ENCODE measurements around the gene EPX.

- TF ChIP-seq POLR2AphosphoS5 (IDR thresholded peaks at IDR 0.05; ENCODE audit: low read depth, low read length), result no peak
- TF ChIP-seq POLR2A (IDR thresholded peaks at IDR 0.05; ENCODE audit: borderline replicate concordance, extremely low read depth, insufficient read depth, insufficient read length), result no peak
- TF ChIP-seq, protein P1, sequence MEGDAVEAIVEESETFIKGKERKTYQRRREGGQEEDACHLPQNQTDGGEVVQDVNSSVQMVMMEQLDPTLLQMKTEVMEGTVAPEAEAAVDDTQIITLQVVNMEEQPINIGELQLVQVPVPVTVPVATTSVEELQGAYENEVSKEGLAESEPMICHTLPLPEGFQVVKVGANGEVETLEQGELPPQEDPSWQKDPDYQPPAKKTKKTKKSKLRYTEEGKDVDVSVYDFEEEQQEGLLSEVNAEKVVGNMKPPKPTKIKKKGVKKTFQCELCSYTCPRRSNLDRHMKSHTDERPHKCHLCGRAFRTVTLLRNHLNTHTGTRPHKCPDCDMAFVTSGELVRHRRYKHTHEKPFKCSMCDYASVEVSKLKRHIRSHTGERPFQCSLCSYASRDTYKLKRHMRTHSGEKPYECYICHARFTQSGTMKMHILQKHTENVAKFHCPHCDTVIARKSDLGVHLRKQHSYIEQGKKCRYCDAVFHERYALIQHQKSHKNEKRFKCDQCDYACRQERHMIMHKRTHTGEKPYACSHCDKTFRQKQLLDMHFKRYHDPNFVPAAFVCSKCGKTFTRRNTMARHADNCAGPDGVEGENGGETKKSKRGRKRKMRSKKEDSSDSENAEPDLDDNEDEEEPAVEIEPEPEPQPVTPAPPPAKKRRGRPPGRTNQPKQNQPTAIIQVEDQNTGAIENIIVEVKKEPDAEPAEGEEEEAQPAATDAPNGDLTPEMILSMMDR (IDR thresholded peaks at IDR 0.05 in 2 of 3, conservative IDR thresholded peaks at IDR 0.05 in 1 of 3; ENCODE audit: borderline replicate concordance in 1 of 3, insufficient read depth in 1 of 3, low read depth in 2 of 3, low read length in 2 of 3), result no peak
- TF ChIP-seq JUND (IDR thresholded peaks at IDR 0.05), result no peak
- no peak for TF ChIP-seq EZH2 (IDR thresholded peaks at IDR 0.05)
- TF ChIP-seq SIN3A (IDR thresholded peaks at IDR 0.05; ENCODE audit: low read depth), result no peak
- TF ChIP-seq YY1 (IDR thresholded peaks at IDR 0.05; ENCODE audit: extremely low read depth, insufficient replicate concordance, low read depth, low read length), result no peak
- TF ChIP-seq EZH2phosphoT487 (IDR thresholded peaks at IDR 0.05; ENCODE audit: borderline replicate concordance), result no peak
- TF ChIP-seq, protein P2, sequence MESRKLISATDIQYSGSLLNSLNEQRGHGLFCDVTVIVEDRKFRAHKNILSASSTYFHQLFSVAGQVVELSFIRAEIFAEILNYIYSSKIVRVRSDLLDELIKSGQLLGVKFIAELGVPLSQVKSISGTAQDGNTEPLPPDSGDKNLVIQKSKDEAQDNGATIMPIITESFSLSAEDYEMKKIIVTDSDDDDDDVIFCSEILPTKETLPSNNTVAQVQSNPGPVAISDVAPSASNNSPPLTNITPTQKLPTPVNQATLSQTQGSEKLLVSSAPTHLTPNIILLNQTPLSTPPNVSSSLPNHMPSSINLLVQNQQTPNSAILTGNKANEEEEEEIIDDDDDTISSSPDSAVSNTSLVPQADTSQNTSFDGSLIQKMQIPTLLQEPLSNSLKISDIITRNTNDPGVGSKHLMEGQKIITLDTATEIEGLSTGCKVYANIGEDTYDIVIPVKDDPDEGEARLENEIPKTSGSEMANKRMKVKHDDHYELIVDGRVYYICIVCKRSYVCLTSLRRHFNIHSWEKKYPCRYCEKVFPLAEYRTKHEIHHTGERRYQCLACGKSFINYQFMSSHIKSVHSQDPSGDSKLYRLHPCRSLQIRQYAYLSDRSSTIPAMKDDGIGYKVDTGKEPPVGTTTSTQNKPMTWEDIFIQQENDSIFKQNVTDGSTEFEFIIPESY (IDR thresholded peaks at IDR 0.05; ENCODE audit: extremely low read depth, insufficient replicate concordance, low read length), result no peak
- TF ChIP-seq, protein P3, sequence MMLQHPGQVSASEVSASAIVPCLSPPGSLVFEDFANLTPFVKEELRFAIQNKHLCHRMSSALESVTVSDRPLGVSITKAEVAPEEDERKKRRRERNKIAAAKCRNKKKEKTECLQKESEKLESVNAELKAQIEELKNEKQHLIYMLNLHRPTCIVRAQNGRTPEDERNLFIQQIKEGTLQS (IDR thresholded peaks at IDR 0.05), result no peak
- no peak for TF ChIP-seq TCF7L2 (IDR thresholded peaks at IDR 0.05; ENCODE audit: borderline replicate concordance, extremely low read depth, insufficient read depth, insufficient read length)
- TF ChIP-seq, protein P4, sequence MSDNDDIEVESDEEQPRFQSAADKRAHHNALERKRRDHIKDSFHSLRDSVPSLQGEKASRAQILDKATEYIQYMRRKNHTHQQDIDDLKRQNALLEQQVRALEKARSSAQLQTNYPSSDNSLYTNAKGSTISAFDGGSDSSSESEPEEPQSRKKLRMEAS (IDR thresholded peaks at IDR 0.05), result no peak
- TF ChIP-seq RAD21 (IDR thresholded peaks at IDR 0.05; ENCODE audit: low read depth), result no peak
Observed at GRCh38 chr17:58245428-58246103, 53.0 kb downstream of the EPX start.
